RWPE1 (cell line): Measurements from ENCODE around the gene KCNQ5.

Source experiments
- CTCF ChIA-PET: fragments of 350-600 bp; sonication (Branson Sonifier 250); formaldehyde crosslinking; extraction: SDS; loops from one replicate; lab custom pipeline; 2021; lab: Yijun Ruan, JAX
- POLR2A ChIA-PET: fragments of 400-600 bp; formaldehyde crosslinking; extraction: SDS; loops from one replicate; lab custom pipeline; 2020; ENCODE audit warnings: antibody characterized with exemption; ENCODE audit not compliant: low non-redundant PET; lab: Yijun Ruan, JAX
- DNase-seq: peaks from one replicate; pipeline ENCODE4 v3.0.0; 2012; ENCODE audit warnings: low spot score
- H3K27ac ChIP-seq: fragments of 450-650 bp; 2 replicates; pipeline ENCODE4 v1.5.1; 2017
- TF ChIP-seq, protein P1 (sequence below): fragments of 450-650 bp; conservative IDR thresholded peaks from 2 replicates; pipeline ENCODE4 v1.5.1; 2017; ENCODE audit warnings: low read depth, mild to moderate bottlenecking

Gene KCNQ5

DNA sequence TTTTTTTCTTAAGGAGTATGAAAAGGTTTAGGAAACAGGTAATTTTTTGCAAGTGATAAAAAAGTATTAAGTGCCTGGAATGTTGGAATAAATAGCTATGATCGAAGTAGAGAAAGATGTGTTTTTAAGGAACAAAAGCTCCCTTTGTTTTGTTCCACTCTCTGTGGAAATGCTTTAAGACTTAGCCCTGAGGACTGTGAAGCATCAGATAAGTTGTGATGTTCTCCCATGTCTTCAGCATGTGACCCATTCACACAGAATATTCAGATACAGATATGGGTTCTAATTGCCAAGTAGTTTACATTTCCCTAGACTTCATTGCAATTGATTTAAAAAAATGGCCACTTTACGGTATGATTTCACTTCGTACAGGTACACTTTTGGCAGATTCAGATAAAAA, 80.6 kb downstream of the KCNQ5 start:
- CTCF ChIA-PET, result interaction anchor here (0.6 to 1.4 kb wide), 2 partner anchors 10 to 1002 kb away, joined by 5 to 7 read pairs; no protein-coding TSS in a partner anchor
- POLR2A ChIA-PET, result no interaction called here

DNA sequence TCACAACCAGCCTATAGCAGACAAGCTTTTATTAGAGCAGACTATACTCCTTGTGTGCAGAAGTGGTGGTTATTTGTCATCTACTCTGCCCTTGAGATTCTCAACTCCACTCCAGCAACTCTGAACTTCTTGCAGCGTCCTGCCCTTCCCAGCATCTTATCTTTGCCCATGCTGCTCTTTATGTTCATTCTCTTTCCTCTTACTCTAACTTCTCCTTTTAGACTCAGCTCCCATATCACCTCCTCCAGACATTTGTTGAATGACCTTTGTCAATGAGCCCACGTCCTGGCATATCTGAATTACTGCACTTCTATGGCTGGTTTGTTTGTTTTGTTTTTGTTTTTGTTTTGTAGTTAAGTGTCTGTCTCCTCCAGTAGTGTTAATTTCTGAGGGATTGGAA, 81.2 kb downstream of the KCNQ5 start:
- no peak overlapping the region for H3K27ac ChIP-seq
- DNase-seq, result no peak
- CTCF ChIA-PET, result no interaction called here

More for the DNA sequence above, 80.6 kb downstream of the KCNQ5 start:
- no peak overlapping the region for H3K27ac ChIP-seq
- TF ChIP-seq, protein P1, sequence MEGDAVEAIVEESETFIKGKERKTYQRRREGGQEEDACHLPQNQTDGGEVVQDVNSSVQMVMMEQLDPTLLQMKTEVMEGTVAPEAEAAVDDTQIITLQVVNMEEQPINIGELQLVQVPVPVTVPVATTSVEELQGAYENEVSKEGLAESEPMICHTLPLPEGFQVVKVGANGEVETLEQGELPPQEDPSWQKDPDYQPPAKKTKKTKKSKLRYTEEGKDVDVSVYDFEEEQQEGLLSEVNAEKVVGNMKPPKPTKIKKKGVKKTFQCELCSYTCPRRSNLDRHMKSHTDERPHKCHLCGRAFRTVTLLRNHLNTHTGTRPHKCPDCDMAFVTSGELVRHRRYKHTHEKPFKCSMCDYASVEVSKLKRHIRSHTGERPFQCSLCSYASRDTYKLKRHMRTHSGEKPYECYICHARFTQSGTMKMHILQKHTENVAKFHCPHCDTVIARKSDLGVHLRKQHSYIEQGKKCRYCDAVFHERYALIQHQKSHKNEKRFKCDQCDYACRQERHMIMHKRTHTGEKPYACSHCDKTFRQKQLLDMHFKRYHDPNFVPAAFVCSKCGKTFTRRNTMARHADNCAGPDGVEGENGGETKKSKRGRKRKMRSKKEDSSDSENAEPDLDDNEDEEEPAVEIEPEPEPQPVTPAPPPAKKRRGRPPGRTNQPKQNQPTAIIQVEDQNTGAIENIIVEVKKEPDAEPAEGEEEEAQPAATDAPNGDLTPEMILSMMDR, result no peak
- DNase-seq, result no peak

DNA sequence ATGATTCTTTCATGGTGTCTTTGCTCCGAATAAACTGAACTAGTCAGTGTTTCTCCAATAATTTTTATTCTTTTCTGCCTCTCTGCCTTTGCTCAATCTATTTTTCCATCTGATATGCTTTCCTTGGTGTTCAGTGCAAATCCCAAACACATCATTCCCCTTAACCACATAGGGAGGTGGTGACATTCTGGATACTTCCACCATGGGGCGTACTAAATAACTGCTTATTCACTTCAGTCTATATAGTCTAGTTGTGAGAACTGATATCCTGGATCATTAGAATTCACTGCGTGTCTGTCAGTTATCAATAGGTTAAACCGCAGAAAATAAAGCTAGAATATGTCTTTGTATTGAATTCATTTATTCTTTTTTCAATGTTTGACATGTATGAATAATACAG, 83.1 kb downstream of the KCNQ5 start:
- POLR2A ChIA-PET, result no interaction called here
- DNase-seq, result no peak
- TF ChIP-seq, protein P1, result no peak
- H3K27ac ChIP-seq, result no peak overlapping the region
- CTCF ChIA-PET, result no interaction called here

More for the DNA sequence above, 81.2 kb downstream of the KCNQ5 start:
- TF ChIP-seq, protein P1, result no peak
- POLR2A ChIA-PET, result no interaction called here

DNA sequence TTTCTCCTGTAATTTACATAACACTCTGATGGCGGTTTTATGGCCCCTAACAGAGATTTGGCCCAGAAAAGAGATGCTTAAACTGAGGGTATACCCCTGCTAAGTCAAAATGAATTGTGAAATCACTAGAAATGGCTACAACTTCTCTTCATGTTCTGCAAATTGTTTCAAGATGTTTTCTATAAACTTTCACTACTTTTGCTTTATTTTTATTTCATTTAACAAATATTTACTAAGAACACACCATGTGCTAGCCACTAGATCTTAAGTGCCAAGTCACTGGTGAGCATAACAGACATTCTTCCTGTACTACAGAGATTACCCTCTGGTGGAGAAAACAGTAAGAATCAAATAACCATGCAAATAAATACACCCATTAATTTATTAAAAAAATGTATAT, 87.6 kb downstream of the KCNQ5 start:
- no peak overlapping the region for H3K27ac ChIP-seq
- TF ChIP-seq, protein P1, result no peak
- CTCF ChIA-PET, result no interaction called here
- POLR2A ChIA-PET, result no interaction called here
- DNase-seq, result no peak

DNA sequence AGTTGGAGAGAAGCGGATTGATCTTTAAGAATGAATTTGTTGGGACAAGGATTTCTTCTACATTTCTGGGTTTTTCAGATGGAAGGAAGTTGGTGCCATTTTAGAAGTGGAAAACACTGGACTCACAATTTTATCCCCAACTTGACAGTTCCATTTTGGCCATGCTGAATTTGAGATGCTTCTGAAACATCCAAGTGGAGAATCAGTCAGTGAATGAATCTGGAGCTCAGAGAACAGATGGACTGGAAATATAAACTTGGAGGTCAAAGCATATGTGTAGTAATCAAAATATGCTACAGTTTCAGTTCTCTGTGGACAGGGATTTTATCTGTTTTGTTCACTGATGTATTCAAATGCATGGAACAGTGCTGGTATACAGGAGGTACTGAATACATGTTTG, 89.9 kb downstream of the KCNQ5 start:
- CTCF ChIA-PET, result interaction anchor here (1.4 kb wide), 1 partner anchor 10 kb away, joined by 7 read pairs; no protein-coding TSS in a partner anchor

DNA sequence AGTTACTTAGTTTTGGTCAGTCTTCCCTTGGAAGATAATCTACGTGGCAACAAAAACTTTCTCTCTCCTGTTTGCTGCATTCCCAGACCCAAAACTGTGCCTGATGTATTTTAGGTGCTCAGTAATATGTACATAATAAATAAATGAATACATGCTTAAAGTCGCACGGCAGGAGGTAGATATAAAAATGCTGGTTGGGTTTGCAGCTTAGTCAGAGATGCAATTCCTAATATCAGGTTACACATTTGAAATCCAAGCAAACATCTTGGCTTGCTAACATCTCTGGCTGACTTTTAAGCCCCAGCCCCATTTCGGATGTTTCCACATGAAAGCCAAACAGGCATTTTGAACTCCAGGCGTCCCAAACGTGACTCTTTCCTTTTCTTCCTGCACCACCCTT, 91.0 kb downstream of the KCNQ5 start:
- no peak for DNase-seq
- POLR2A ChIA-PET, result no interaction called here

More for the DNA sequence above, 89.9 kb downstream of the KCNQ5 start:
- H3K27ac ChIP-seq, result no peak overlapping the region
- TF ChIP-seq, protein P1, result no peak
- POLR2A ChIA-PET, result no interaction called here
- no peak for DNase-seq

More for the DNA sequence above, 91.0 kb downstream of the KCNQ5 start:
- CTCF ChIA-PET, result no interaction called here
- TF ChIP-seq, protein P1, result no peak
- H3K27ac ChIP-seq, result no peak overlapping the region
